ENCODE results near the gene TBC1D4.
"Not testable (repeated sequence)": the region's sequence is repeated elsewhere in the genome, so short reads cannot be mapped to it uniquely, and the experiment has no call there.

The TBC1D4 gene

DNA sequence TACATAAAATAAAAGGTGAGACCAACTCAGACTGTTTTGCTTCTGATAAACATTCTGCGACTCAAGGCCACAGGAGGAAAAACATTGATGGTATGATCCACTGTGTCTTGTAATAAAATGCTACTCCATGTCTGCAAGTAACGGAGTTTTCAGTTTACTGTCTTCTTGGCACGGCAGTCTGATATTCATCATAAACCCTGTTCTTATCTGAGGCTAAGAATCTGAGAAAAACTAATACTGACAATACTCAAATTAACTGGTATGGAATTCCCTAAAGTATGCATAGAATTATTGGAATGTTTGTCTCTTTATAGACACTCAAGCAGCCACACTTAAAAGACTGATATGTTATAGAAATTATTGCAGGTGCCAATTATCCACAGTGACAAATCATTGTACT lies 125.5 kb downstream of the TBC1D4 start:
- DNase-seq (ENCODE audit: low spot score), result no peak

DNA sequence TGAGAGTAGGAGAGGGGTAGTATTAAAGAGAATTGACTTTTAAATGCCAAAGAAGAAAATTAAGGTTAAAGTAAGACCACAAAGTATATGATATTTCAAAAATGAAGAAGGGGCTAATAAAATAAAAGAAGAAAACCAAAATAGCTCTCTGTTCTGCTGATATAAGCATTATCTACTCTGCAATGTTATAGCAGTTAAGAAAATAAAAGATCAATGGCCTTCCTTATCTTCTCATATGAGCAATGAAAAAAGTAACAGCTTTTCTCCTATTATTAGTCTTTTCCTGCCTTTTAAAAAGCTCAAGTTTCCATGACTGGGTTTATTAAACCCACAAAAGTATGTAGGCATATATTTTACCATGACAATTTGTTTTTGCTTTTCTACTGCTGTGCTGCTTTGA lies 126.4 kb downstream of the TBC1D4 start:
- no peak for DNase-seq (ENCODE audit: low spot score)

DNA sequence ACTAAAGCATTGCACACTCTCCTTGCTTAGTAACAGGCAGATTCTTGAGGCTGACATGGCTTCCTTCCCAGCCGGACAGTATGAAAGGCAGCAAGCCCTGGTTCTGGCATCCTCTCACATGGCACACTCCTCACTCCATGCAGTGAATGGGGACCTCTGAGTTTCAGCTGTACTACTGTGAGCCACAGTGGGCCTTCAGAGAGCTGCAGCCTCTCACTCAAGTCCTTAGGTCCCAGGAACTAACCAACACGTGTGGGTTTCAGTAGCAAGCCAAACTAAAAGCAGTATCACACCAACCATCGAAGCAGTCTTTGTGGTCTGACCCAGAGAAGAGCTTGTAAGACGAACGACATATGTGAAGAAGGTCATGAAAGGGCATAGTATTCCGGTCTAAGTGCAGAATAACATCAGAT lies 128.2 kb downstream of the TBC1D4 start:
- DNase-seq (ENCODE audit: low spot score), result no peak

DNA sequence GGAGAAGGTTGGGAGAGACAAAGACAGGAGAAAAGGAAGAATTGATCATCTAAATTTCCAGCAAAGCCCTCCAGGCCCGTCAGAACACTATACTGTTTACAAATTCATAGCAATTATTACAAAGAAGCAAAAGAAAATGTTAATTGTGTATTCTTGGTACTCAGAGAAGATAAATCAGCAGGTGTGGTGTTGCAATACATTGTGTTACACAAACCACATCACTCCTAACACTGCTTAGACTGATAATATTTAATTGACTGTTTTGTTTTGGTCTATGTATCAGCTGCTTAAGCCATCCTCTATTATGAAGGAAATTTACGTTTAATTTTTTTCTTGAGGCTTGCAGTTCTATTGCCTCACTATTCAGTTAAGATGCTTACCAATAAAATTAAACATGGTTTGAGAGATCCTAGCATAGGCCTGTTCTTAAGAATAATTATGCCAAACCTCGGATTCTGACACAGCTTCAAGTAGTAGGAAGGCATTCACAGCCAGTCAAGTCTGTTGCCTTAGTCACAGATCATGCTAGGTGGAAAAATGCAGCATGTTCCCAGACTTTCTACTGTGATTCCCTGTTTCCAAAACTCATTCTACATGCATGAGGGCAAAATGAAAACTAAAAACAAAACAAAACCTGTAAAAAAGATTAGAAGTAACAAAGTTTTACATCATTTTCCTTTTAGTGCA lies 129.2 kb downstream of the TBC1D4 start:
- DNase-seq (ENCODE audit: low spot score), result no peak

DNA sequence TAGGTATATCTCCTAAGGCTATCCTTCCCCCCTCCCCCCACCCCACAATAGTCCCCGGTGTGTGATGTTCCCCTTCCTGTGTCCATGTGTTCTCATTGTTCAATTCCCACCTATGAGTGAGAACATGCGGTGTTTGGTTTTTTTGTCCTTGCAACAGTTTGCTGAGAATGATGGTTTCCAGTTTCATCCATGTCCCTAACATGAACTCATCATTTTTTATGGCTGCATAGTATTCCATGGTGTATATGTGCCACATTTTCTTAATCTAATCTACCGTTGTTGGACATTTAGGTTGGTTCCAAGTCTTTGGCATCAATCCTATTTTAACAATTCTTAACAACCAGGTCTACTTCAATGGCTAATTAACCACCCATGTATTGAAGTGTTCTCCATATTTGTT lies 130.4 kb downstream of the TBC1D4 start:
- not testable (repeated sequence) for DNase-seq (ENCODE audit: low spot score)

DNA sequence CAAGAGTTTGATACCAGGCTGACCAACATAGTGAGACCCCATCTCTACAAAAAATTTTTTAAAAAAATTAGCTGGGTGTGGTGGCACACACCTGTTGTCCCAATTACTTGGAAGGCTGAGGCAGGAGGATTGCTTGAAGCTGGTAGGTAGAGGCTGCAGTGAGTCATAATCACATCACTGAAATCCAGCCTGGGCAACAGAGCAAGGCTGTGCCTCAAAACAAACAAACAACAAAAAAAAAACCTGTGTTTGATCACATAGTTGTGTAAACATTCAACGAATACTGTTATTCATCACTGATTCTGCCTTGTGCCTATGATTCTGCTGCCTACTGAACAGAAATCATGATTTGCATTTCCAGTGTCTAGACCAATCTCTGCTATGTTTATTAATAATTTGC lies 134.0 kb downstream of the TBC1D4 start:
- no peak for DNase-seq (ENCODE audit: low spot score)

DNA sequence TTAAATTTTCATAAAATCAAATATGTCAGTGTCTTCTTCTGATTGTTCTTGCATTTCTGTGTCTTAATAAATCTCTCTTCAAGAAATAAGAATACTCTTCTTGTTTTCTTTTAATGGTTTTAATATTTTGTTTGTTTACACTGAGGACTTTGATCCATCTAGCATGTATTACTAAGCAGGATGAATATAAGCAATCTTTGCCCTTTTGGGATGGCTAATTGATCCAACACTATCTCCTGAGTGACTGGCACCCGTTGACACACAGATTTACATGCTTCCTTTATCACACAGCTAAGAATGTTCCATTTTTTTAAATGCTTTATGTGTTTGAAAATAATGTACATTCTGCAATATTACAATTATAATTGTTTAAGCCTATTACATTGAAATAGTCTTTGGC lies 134.5 kb downstream of the TBC1D4 start:
- DNase-seq (ENCODE audit: low spot score), result no peak

DNA sequence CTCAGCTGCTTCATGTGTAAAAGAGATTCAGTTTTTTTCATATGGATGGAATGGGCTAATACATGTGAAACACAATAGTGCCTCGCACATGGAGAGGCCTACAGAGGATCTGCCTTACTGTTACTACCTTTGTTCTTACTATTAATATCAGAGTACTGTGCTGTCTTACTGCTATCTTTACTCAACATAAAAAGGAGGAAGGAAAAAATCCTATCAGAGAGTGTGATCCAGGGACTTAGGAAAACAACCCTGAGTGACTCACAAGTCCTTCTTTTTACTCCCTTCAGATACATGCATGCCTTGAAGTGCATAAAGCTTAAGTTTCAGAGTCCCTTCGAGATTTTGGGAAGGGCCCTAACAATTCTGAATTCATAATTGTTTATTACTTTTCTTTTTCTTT lies 136.8 kb downstream of the TBC1D4 start:
- DNase-seq (ENCODE audit: low spot score), result no peak

DNA sequence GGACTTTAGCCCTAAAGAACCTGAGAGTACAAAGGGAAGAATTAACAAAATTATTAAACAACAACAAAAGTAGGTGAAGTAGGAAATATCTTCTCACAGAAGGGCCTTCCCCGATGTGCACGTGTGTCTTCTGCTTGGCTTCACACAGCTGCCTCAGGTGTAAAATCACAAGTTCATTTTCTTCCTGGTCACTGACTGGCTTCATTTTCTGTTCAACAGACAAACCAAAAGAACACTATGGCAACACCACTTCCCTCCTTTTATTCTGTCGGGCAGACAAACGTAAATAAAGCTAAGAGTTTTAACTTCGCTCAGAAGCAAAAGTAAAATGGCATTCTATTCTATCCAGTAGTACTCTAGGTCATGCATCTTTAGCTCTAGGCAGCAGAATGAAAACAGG lies 140.9 kb downstream of the TBC1D4 start:
- no peak for DNase-seq (ENCODE audit: low spot score)

DNA sequence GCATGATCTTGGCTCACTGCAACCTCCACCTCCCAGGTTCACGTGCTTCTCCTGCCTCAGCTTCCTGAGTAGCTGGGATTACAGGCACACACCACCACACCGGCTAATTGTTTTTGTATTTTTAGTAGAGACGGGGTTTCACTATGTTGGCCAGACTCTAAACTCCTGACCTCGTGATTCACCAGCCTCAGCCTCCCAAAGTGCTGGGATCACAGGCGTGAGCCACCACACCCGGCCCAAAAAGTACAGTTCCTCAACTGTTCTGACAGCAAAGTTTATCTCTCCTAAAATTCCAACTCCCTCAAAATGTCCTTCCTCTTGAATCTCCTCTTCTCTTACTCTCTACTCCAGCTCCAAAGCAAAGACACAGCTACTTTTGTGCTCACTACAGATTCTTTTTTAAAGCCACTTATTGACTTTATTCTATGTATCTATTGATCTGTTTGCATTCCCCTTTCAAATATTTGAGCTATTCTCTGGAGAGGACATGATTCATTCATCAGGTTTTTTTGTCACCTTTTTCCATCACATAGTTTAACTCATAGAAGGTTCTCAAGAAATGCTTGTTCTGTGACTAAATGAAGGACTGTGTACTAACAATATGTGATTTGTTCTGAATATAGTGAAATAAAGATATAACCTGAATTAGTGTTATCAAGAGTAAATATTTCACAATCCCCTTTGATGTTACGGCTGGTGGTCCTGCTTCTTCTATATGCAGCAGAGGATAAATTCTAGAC lies 142.2 kb downstream of the TBC1D4 start:
- no peak for DNase-seq (ENCODE audit: low spot score)

DNA sequence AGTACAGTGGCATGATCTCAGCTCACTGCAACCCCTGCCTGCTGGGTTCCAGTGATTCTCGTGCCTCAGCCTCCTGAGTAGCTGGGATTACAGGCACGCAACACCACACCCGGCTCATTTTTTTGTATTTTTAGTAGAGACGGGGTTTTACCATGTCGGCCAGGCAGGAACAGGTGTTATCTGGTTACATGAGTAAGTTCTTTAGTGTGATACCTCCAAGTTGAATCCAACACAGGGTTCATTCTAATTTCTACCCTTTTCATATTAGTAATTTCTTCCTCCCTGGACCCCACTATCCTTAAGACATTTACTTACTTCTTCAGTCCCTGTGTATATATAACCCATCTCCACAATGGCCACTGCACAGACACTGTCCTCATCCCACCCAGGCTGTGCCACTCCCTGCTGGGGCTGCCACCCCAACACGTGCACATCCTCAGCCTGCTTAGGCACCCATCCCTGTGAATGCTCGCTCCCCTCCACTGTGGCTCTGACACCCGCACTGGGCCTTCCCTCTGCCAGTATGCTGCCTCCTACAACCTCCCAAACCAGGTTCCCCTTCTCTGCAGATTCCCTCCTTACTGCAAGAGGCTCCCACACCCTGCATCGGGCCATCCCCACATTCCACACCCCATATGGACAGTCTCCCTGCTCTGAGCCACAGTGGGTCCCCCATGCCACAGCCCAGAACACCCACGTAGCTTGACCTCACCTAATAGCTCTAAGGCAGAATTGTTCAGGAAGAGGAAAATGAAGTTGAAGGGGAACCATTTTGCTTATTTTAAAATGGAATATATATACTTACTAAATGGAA lies 147.1 kb downstream of the TBC1D4 start:
- DNase-seq (ENCODE audit: low spot score), result no peak

DNA sequence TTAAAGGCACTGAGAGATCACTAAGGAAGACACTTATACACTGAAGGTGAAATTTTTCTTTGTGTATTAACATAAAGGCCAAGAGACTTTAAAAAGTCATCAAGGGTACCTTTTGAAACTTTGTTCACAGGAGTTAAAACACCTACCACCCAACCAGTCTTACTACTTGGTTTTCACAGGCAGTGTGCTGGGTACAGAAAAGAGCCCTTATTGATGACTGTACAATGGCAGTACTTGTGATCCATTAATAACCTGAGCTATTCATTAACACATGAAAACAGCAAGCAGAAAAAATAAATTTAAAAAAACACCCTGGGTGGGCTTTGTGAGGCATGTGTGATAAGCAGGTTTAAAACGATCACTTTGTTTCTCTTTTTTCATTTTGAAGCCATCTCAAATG lies 148.9 kb downstream of the TBC1D4 start:
- DNase-seq (ENCODE audit: low spot score), result no peak

DNA sequence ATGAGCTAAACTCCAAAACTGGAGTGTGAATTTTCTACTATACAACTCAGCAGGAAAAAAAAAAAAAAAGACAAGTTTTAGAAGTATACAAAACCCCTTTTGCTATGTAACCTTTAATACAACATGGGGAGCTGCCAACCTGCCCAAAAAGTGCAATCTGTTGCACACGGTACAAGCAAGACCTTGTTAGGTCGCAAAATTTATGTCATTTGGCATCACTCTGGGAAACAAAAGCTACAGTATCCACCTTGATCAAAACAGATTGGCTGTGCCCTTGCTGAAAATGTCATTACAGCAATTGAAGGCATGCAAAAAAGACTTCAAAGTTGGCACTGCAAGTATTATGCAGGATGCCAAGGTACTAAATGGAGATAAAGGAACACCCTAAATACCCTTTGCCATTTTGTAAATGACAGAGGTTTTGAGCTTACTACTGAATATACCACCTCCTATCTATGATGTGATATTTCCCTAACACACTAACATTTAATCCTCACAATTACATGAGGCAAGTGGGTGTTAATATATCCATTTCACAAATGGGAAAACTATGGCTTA lies 150.1 kb downstream of the TBC1D4 start:
- no peak for DNase-seq (ENCODE audit: low spot score)

DNA sequence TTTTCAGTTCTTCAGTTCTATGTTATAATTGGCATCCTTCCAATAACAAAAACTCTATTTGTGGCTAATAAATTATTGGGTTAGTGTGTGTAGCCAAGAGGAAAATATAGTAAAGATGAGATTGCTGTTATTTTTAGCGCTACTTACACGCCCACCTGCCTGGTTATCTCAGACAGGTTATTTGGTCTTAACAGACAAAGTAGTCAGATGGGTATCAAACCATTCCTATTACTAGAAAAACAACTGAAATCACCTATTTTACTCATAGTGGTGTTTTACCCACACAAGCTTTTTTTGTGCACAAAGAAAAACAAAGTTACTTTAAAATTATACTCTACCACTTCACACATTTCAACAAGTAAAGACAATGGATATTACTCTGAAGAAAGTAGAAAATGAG lies 151.2 kb downstream of the TBC1D4 start:
- no peak for DNase-seq (ENCODE audit: low spot score)

DNA sequence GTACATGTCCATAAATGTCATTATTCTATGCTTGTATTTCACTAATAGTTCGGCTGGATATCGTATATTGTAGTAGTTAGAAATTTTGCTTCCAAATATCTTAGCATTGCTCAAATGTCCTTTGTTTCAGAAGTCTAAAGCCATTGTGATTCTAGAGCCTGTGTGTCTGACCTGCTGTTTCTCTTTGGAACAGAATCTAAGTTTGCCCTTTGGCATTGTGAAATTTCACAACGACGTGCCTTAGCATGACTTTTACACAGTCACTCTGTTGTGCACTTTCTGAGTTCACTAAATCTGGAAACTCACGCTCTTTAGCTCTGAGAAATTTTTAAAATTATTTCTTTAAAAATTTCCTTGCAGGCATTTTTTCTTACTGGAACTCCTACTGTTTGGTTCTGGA lies 152.2 kb downstream of the TBC1D4 start:
- no peak for DNase-seq (ENCODE audit: low spot score)

DNA sequence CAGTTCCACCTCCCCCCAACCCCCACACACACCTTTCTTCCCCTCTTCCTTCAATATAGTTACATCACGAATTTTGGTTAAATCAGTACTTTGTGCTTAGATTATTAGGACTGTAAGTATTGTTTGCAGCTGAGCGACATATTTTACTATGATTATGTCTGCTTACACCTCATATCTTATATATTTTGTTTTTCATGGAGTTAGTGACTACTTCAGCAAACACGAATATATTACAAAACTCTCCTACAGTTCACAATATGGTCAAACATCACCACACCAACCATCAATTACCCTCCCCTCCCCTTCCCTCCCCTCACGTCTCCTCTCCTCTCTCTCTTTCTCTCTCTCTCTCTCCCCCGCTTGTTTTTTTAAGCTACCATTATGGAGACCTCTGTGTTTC lies 152.9 kb downstream of the TBC1D4 start:
- no peak for DNase-seq (ENCODE audit: low spot score)

DNA sequence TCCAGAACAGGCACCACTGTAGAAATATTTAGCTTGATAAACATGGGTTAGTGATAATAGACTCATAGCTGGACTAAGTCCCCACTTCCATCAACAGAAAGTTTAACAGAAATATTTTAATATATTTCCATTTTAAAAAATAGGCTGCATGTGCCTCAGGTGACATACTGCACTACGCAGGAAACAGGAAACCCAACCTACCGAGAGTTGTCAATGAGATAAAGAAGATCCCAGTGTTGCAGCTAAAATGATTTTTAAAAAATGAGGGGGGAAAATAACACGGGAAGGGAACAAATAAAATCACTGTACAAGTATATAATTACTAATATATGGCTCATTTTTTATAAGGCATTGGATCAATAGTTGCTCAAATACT lies 154.8 kb downstream of the TBC1D4 start:
- DNase-seq (ENCODE audit: low spot score), result peak; percentile 23

DNA sequence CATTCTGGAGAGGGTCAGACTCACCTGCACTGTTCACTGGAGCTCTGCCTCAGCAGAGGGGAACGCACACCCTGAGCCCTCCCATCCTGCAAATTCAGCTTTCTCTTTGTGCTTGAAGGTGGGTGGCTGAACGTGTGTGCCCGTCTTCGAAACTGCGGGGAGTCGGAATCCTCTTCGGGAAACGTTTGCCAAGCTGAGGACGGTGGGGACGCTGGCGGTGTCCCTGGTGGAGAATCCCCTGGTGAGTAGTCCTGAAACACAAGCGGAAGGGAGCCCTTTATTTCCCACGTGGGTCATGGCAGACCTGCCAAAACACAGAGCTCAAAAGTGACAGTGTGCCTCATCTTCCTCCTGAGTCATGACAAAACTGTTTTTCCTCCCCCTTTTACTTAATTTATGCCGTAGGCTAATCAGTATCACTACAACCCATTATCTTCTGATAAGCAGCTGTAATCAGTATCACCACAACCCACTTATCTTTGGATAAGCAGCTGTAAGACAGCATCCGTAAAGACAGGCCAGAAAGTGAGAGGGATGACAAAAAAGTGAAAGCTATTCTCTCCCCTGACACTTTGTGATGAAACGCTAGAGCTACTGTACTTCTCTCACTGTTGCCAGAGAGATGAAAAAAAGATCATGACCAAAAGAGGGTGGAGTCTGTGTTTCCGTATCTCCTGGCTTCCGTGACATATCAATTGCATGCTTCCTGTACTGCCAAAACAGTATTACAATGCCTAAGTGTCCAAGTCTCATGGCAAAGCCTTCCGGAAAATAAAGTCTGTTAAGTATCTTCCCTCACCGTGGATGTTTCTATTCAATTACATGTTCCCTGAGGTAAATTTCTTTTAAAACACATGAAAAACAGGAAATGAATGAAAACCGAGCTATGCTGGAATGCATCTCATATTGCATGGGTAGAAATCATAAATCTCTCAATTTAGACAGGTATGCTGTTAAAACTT lies 155.5 kb downstream of the TBC1D4 start:
- peak; percentile 75 for DNase-seq (ENCODE audit: low spot score)

DNA sequence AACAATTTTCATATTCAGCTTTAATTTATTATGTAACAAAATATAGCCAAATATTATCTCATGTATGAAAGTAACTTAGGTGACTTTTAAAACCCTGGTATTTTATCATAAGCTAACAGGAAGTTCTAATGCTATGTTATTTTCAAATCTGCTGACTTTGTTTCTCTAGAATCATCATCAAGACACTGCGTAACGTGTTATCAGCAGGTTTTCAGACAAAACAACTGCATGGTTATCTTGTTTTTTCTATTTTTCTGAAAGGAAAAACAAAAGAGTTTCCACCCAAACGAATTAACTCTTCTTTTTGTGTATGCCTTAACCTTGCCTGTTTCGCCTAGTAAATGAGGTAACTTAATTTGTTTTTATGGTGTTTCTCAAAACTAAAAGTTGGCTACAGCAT lies 156.3 kb downstream of the TBC1D4 start:
- no peak for DNase-seq (ENCODE audit: low spot score)

DNA sequence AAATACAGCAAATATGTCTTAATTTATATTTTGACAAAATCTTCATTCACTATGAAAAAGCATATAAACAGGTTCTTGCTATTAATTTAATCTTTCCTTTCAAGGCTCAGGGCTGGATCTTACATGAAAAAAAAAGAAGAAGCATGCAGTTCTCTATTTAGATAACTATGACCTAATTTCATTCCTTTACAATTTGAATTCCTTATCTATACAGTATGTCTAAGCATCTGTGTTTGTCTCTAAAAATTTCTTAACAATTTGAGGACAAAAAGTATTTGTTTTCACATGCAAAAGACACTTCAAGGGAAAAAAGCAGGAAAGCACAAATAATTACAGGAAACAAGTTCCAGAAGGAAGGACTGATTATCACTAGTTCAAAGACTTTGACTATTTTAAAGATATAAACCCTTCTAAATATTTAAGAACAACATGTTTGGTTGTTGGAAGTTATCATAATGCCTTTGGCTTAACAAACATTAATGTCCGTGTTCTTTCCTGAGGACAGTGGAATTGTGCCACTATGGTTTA lies 157.5 kb downstream of the TBC1D4 start:
- DNase-seq (ENCODE audit: low spot score), result no peak

DNA sequence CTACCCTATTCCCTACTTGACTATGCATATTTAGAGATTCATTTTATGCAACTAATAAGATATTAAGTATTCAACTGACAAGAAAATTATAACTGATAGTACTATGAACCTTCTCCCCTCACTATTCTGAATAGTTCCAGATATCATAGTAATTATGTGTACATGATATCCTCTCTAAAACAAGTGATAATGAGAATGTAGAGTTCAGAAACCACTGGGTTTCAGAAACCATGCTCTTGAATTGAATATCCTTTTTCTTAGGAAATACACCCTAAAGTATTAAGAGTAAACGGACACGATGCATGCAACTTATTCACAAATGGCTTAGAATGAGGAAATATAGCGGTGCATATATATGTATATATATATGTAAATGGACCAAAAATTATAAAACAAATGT lies 160.9 kb downstream of the TBC1D4 start:
- DNase-seq (ENCODE audit: low spot score), result no peak
